ENCODE data around the gene LIPE.
"Not testable (repeated sequence)": the region's sequence is repeated elsewhere in the genome, so short reads cannot be mapped to it uniquely, and the experiment has no call there.

LIPE gene

GRCh38 chr19:42459926-42460325, 32.7 kb upstream of the LIPE start:
- no peak for TF ChIP-seq CTCF (conservative IDR thresholded peaks at IDR 0.05)
- H3K27ac ChIP-seq, result no peak overlapping the region

GRCh38 chr19:42455621-42456081, 28.5 kb upstream of the LIPE start:
- H3K27ac ChIP-seq, result no peak overlapping the region
- no peak for TF ChIP-seq CTCF (conservative IDR thresholded peaks at IDR 0.05)

GRCh38 chr19:42455086-42455485, 27.9 kb upstream of the LIPE start:
- H3K27ac ChIP-seq, result no peak overlapping the region

GRCh38 chr19:42452590-42452989, 25.4 kb upstream of the LIPE start:
- H3K27ac ChIP-seq, result no peak overlapping the region
- no peak for TF ChIP-seq CTCF (conservative IDR thresholded peaks at IDR 0.05)

More at GRCh38 chr19:42455086-42455485, 27.9 kb upstream of the LIPE start:
- no peak for TF ChIP-seq CTCF (conservative IDR thresholded peaks at IDR 0.05)

GRCh38 chr19:42450314-42450934, 23.2 kb upstream of the LIPE start:
- TF ChIP-seq CTCF (conservative IDR thresholded peaks at IDR 0.05), result peak; percentile 96
- H3K27ac ChIP-seq, result peak overlapping the region; percentile 62

- H3K27ac ChIP-seq, result not testable (repeated sequence)
Measured at GRCh38 chr19:42448306-42448705, 21.1 kb upstream of the LIPE start.

- no peak for TF ChIP-seq CTCF (conservative IDR thresholded peaks at IDR 0.05)
- no peak overlapping the region for H3K27ac ChIP-seq
Measured at GRCh38 chr19:42445948-42446347, 18.8 kb upstream of the LIPE start.

GRCh38 chr19:42443944-42444398, 16.8 kb upstream of the LIPE start:
- TF ChIP-seq CTCF (conservative IDR thresholded peaks at IDR 0.05), result no peak
- no peak overlapping the region for H3K27ac ChIP-seq
